Left lung (tissue), 10 donors: ENCODE results near the gene CCDC86. TPM values are rescaled to one million over a fixed set of nuclear protein-coding genes. Genes with fewer than 3 reads are reported as not detected.

ENCODE experiments used
- ATAC-seq: fragments of 200-7000 bp; cut with Tn5 transposase; one replicate; pipeline ENCODE4 v1.9.1; 2020; ENCODE audit warnings: moderate library complexity
- DNase-seq, 4 donors: peaks; one replicate each; pipeline ENCODE4 v3.0.0-alpha.2; 2013 to 2020
- H3K27ac ChIP-seq, 2 donors: fragments of 200-600 bp; sonication (generic) in 1 of 2; one replicate each; pipeline versions ENCODE4 v1.5.0 to v1.8.0; 2020 to 2021
- H3K27me3 ChIP-seq, 2 donors: fragments of 200-600 bp; sonication (generic) in 1 of 2; one replicate each; pipeline versions ENCODE4 v1.5.0 to v1.8.0; 2020 to 2021
- H3K36me3 ChIP-seq, 2 donors: fragments of 200-600 bp; sonication (generic) in 1 of 2; one replicate each; pipeline versions ENCODE4 v1.5.0 to v1.8.0; 2020 to 2021
- H3K4me1 ChIP-seq, 2 donors: fragments of 200-600 bp; one replicate each; pipeline ENCODE4 v1.8.0; 2021
- H3K4me3 ChIP-seq, 2 donors: fragments of 200-600 bp; sonication (generic) in 1 of 2; one replicate each; pipeline versions ENCODE4 v1.5.0 to v1.8.0; 2020 to 2021; ENCODE audit warnings: mild to moderate bottlenecking in 1 of 2
- H3K9me3 ChIP-seq, 2 donors: fragments of 200-600 bp; sonication (generic) in 1 of 2; one replicate each; pipeline versions ENCODE4 v1.5.0 to v1.8.0; 2020 to 2021
- CTCF ChIP-seq, 2 donors: fragments of 200-600 bp; sonication (generic) in 1 of 2; IDR thresholded peaks; one replicate each; pipeline versions ENCODE4 v1.5.0 to v1.8.0; 2021; ENCODE audit warnings: antibody characterized with exemption in 2 of 2
- intact Hi-C, 2 donors: fragments of 100-400 bp; cut with DNase I; formaldehyde crosslinking; loops; one replicate each; pipeline versions ENCODE4 v1.11.2 to v1.14.2; 2022
- polyA plus RNA-seq, 6 donors: library from polyadenylated mRNA; unstranded; fragments of 120-200 nt; gene quantifications; one replicate each; pipeline ENCODE4 v1.2.1, GENCODE V29; 2013; ENCODE audit not compliant: insufficient read length in 6 of 6
- total RNA-seq, 2 donors: library from RNA; stranded (reverse); fragmentation: NEBNext Ultra II Directional; extraction: Animal tissue kit (Norgen Biotek cat#: 25700); gene quantifications; one replicate each; pipeline ENCODE4 v1.2.1, GENCODE V29; 2021
- donor health status: DM: no; HTN: yes; CAD: no.
- donor health status: DM: no; HTN: no; CAD: no.

Gene CCDC86
- total and polyA plus RNA-seq, 8 donors = 10.2 to 23.1 (median 16.5) TPM

DNA sequence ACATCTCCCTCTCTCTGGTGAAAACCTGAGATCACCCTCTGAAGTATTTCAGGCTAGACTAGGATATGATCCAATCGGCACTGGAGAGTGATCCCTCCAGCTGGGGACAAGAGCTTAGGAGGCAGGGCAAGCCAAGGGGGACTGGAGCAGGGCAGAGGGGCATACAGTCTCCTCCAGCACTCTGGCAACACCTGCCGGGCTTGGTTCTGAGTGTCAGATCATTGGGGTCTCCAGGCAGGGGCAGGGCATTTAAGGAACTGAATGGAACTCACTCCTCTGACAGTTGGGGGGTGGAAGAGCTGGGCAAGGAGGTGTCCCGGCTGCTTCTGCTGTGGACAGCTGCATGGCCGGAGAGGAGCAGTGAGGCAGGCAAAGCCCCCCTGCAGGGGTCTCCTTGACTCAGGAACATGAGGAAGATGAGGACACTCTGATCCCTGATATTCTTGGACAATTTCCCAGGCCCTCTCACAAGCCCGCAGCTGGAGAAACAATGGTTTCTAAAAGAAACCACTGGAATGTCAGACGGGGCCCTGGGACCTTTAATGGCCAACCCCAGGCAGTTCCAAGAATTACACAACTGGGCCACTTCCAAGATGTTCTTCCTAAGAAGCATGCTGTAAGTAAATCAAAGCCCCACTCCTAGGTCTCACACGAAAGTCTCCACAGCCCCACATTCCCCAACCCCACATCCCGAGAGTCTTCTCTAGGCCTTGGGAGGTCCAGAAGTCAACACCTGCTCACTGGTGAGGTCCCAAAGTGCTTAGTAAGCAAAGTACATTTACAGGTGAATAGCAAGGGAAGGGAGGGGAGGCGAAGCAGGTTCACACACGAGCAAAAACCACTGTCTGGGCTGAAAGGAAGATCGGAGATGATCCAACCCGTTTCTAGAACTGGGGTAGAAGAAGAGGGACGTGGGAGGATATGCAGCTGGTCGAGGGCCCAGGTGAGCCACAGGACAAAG, 1.2 kb upstream of the CCDC86 start:
- ATAC-seq = no peak
- H3K36me3 ChIP-seq = peaks cover 0 to 6% of the 10 kb centered on the region in 2 donors
- no peak overlapping the region for H3K4me3 ChIP-seq
- peak overlapping the region in 1 of 2 donors; percentile 59 for H3K27ac ChIP-seq
- DNase-seq = peak in 2 of 4 donors; percentile 16 to 35
- H3K27me3 ChIP-seq = peaks cover under 1 to 11% of the 10 kb centered on the region in 2 donors
- H3K4me1 ChIP-seq = peaks cover 23 to 51% of the 10 kb centered on the region in 2 donors
- no peak for TF ChIP-seq CTCF (IDR thresholded peaks at IDR 0.05)
- intact Hi-C loops = no loop called here
- no peaks in the 10 kb centered on the region for H3K9me3 ChIP-seq

GRCh38 chr11:60842668-60843600, 1.0 kb downstream of the CCDC86 start:
- Histone ChIP-seq H3K27ac (peak overlapping the region in 1 of 2 donors; percentile 55), H3K4me3 (peak overlapping the region; percentile 81 to 90), H3K27me3 (no peaks in the 10 kb centered on the region), H3K36me3 (peaks cover 0 to 20% of the 10 kb centered on the region in 2 donors), H3K9me3 (no peaks in the 10 kb centered on the region), H3K4me1 (peaks cover 23 to 47% of the 10 kb centered on the region in 2 donors)
- no peak for ATAC-seq
- TF ChIP-seq CTCF (IDR thresholded peaks at IDR 0.05) = no peak
- no peak for DNase-seq
- intact Hi-C loops = no loop called here

DNA sequence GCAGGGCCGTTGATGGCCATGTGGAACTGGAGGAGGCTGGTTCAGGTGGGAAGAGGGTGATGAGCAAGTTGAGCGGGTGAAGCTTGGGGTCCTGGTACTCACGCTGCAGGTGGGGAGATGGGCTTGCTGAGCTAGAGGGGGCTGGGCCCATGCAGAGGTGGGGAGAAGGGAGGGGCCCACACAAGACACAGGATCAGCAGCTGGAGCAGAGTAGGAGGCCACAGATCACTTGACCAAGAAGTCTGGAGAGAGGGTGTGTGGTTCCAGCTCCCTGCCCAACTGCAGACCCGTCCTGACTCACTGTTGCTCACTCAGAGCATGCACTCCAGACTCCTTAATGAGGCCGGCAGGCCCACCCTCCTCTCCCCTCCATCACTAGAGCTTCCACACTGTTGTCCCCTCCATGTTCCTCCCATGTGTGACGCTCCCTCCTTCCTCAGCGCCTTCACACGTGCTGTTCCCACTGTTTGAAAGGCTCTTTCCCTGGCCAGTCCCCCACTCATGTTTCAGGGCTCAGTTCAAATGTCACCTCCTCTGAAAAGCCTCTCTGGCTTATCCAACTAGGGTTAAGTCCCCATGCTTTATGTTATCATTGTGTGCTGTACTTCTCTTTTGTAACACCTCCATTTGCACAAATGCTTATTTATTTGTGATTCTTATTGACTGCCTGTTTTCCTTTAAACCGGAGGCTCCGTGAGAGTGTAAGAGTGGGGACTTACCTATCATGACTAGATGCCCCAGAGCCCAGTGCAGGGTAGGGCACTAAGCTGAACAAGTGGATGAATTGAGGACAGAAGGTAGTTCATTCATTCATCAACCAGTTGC, 2.3 kb downstream of the CCDC86 start:
- TF ChIP-seq CTCF (IDR thresholded peaks at IDR 0.05) = no peak
- ATAC-seq = no peak
- DNase-seq = no peak
- intact Hi-C loops = no loop called here
- Histone ChIP-seq H3K27me3 (no peaks in the 10 kb centered on the region), H3K4me3 (peak overlapping the region in 1 of 2 donors; percentile 90), H3K36me3 (peaks cover 0 to 33% of the 10 kb centered on the region in 2 donors), H3K9me3 (no peaks in the 10 kb centered on the region), H3K27ac (no peak overlapping the region), H3K4me1 (peaks cover 23 to 47% of the 10 kb centered on the region in 2 donors)

GRCh38 chr11:60844870-60845221, 2.9 kb downstream of the CCDC86 start:
- peaks cover 0 to 39% of the 10 kb centered on the region in 2 donors for H3K36me3 ChIP-seq
- H3K27ac ChIP-seq = no peak overlapping the region
- no peak overlapping the region for H3K4me3 ChIP-seq
- DNase-seq (no peak), ATAC-seq (no peak)
- H3K4me1 ChIP-seq = peaks cover 23 to 47% of the 10 kb centered on the region in 2 donors
- no peak for TF ChIP-seq CTCF (IDR thresholded peaks at IDR 0.05)
- no peaks in the 10 kb centered on the region for H3K9me3 ChIP-seq
- no peaks in the 10 kb centered on the region for H3K27me3 ChIP-seq
- intact Hi-C loops = no loop called here
